IMR-90 (cell line): ENCODE measurements around the gene IKZF4.

Experiments
- BHLHE40 ChIP-seq: fragments of 150-350 bp; IDR thresholded peaks from 2 replicates; pipeline ENCODE4 v1.6.1; 2016; ENCODE audit warnings: mild to moderate bottlenecking, low read depth, low read length
- CTCF ChIP-seq: conservative IDR thresholded peaks from 2 replicates; pipeline ENCODE4 v1.5.1; 2012; ENCODE audit warnings: mild to moderate bottlenecking, low read depth, low read length, improper control_type of control experiment

DNA sequence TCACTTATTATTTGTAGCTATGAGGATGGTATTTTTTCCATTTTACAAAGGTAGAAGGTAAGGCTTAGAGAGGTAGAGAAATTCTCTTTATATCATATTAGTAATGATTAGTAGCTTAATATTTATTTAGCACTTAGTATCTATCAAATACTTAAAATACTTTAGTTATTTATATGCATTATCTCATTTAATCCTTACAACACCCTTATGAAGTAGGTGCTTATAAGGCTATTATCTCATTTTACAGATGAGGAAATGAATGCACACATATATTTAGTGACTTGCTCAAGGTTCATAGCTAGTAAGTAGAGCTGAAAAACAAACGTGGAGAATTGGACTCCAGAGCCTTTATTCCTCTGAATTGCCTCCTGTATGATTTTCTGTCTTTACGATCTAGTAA is 36.0 kb upstream of the IKZF4 start:
- TF ChIP-seq BHLHE40 = no peak
- TF ChIP-seq CTCF = no peak
